Measurements from ENCODE around the gene PRDM5. TPM values are rescaled to one million over a fixed set of nuclear protein-coding genes. Genes with fewer than 3 reads are reported as not detected.

The PRDM5 gene
- total and polyA plus RNA-seq, 10 of the 15 experiments (the other 5 are each of a cell fraction or from before 2014, with no cell fraction given) = 0.07 TPM; not detected in 9

DNA sequence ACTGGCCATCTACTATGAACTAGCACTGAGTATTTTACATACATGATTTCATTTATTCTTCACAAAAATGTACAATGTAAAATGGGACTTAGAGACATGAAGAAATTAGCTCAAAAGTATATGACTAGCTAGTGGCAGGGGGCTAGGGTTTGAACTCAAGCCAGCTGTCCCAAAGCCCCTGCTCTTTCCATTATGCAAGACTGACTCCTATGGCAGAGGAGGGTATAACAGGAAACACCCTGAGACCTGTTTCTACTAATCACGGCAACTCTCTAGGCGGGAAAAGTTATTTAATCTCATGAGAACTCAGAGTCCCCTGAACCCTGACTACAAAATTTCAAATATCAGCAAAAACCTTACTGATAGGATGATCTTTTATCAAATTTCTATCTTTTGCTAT is 150.6 kb downstream of the PRDM5 start:
- FAIRE-seq (no peak), ATAC-seq (no peak; the same call in 2 of the 3 replicates), DNase-seq (ENCODE audit: low read depth, low spot score) (no peak)
- CTCF ChIA-PET = no interaction called here
- RAD21 ChIA-PET (ENCODE audit: unreplicated experiment) = no interaction called here
- in situ Hi-C loops (cut with MboI) = no loop called here
- POLR2A ChIA-PET = interaction anchor here (1.0 kb wide), 1 partner anchor 23 kb away, joined by 3 read pairs; no protein-coding TSS in a partner anchor
- H3K9me3 ChIP-seq (replicated peaks; ENCODE audit: control insufficient read depth, insufficient read depth, low read length) = no peaks in the 10 kb centered on the region
- no peaks in the 10 kb centered on the region for H3K36me3 ChIP-seq (ENCODE audit: control insufficient read depth in 2 of 2, insufficient read depth in 2 of 2, low read length in 1 of 2)
- H3K27ac ChIP-seq (ENCODE audit: control insufficient read depth, insufficient read depth) = no peak overlapping the region
- no peak overlapping the region for H3K4me2 ChIP-seq (ENCODE audit: control insufficient read depth, insufficient read depth)
- no peak overlapping the region for H3K9ac ChIP-seq (ENCODE audit: control insufficient read depth, insufficient read depth, low read length)
- BruUV-seq (replicated peaks) = no TSS peak
- H3K27me3 ChIP-seq (replicated peaks in 1 of 2; ENCODE audit: control insufficient read depth in 2 of 2, insufficient read depth in 2 of 2, low read length in 1 of 2) = no peaks in the 10 kb centered on the region; a peak in 1 of 4 replicates
- no peaks in the 10 kb centered on the region for H3K4me1 ChIP-seq (ENCODE audit: control insufficient read depth, insufficient read depth, low read length)
- no peaks in the 10 kb centered on the region for H3K79me2 ChIP-seq (ENCODE audit: control insufficient read depth, insufficient read depth, low read length)
- no peaks in the 10 kb centered on the region for H4K20me1 ChIP-seq (ENCODE audit: control insufficient read depth, insufficient read depth)
- H3K4me3 ChIP-seq = no peak overlapping the region
- SMC1A ChIA-PET (ENCODE audit: uncharacterized antibody, unreplicated experiment) = no interaction called here
- intact Hi-C loops (cut with micrococcal nuclease; ENCODE audit: unreplicated experiment) = no loop called here
- no peak overlapping the region for H2AFZ ChIP-seq (ENCODE audit: control insufficient read depth, low read depth, low read length)
- TF ChIP-seq, protein P1, sequence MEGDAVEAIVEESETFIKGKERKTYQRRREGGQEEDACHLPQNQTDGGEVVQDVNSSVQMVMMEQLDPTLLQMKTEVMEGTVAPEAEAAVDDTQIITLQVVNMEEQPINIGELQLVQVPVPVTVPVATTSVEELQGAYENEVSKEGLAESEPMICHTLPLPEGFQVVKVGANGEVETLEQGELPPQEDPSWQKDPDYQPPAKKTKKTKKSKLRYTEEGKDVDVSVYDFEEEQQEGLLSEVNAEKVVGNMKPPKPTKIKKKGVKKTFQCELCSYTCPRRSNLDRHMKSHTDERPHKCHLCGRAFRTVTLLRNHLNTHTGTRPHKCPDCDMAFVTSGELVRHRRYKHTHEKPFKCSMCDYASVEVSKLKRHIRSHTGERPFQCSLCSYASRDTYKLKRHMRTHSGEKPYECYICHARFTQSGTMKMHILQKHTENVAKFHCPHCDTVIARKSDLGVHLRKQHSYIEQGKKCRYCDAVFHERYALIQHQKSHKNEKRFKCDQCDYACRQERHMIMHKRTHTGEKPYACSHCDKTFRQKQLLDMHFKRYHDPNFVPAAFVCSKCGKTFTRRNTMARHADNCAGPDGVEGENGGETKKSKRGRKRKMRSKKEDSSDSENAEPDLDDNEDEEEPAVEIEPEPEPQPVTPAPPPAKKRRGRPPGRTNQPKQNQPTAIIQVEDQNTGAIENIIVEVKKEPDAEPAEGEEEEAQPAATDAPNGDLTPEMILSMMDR (IDR thresholded peaks at IDR 0.05 in 2 of 3, conservative IDR thresholded peaks at IDR 0.05 in 1 of 3; ENCODE audit: control insufficient read depth in 2 of 3, extremely low read depth in 1 of 3, insufficient read depth in 1 of 3, low read depth in 3 of 3, low read length in 3 of 3) = peak in 2 of 3 experiments; percentile 11; a peak in 2 of 6 replicates
- no peak for TF ChIP-seq CEBPB (IDR thresholded peaks at IDR 0.05; ENCODE audit: borderline replicate concordance in 1 of 2, low read depth in 2 of 2, low read length in 2 of 2)
- 60% methylated on average over 2 of the region's 2 CpGs for WGBS (ENCODE audit: insufficient coverage, insufficient replicate concordance, low lambda C conversion rate, missing lambda C conversion rate)

DNA sequence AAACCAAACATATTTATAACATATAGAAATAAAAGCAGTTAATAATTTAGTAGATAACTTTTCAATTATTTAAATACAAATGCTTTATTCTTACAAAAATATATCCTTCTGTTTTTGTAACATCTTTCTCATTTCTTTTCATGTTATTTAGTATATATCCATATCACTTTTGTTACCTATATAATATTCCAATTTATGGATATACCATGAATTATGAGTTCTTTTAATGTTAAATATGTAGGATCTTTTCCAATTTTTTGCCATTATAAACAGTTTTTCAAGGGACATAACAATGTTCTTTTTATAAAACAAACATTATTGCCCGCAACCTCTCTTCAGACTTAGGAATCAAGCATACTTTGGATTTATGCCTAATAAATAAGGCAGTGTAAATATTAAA is 151.6 kb downstream of the PRDM5 start:
- BruUV-seq (replicated peaks) = no TSS peak
- Histone ChIP-seq H3K4me1 (ENCODE audit: control insufficient read depth, insufficient read depth, low read length) (no peaks in the 10 kb centered on the region), H3K9me3 (replicated peaks; ENCODE audit: control insufficient read depth, insufficient read depth, low read length) (no peaks in the 10 kb centered on the region), H3K4me3 (no peak overlapping the region), H3K9ac (ENCODE audit: control insufficient read depth, insufficient read depth, low read length) (no peak overlapping the region), H4K20me1 (ENCODE audit: control insufficient read depth, insufficient read depth) (no peaks in the 10 kb centered on the region), H3K36me3 (ENCODE audit: control insufficient read depth in 2 of 2, insufficient read depth in 2 of 2, low read length in 1 of 2) (no peaks in the 10 kb centered on the region), H3K79me2 (ENCODE audit: control insufficient read depth, insufficient read depth, low read length) (no peaks in the 10 kb centered on the region), H3K4me2 (ENCODE audit: control insufficient read depth, insufficient read depth) (no peak overlapping the region), H2AFZ (ENCODE audit: control insufficient read depth, low read depth, low read length) (no peak overlapping the region), H3K27ac (ENCODE audit: control insufficient read depth, insufficient read depth) (no peak overlapping the region), H3K27me3 (replicated peaks in 1 of 2; ENCODE audit: control insufficient read depth in 2 of 2, insufficient read depth in 2 of 2, low read length in 1 of 2) (no peaks in the 10 kb centered on the region; a peak in 1 of 4 replicates)
- DNase-seq (ENCODE audit: low read depth, low spot score) (no peak), FAIRE-seq (no peak), ATAC-seq (no peak)
- POLR2A ChIA-PET = no interaction called here
- in situ Hi-C loops (cut with MboI) (no loop called here), intact Hi-C loops (cut with micrococcal nuclease; ENCODE audit: unreplicated experiment) (no loop called here)
- SMC1A ChIA-PET (ENCODE audit: uncharacterized antibody, unreplicated experiment) = interaction anchor here (0.7 kb wide), 1 partner anchor 1277 kb away, joined by 3 read pairs; no protein-coding TSS in a partner anchor
- RAD21 ChIA-PET (ENCODE audit: unreplicated experiment) = no interaction called here
- CTCF ChIA-PET = no interaction called here
- WGBS (ENCODE audit: insufficient coverage, insufficient replicate concordance, low lambda C conversion rate, missing lambda C conversion rate) = 75% methylated on average over 1 of the region's 1 CpG
- no peak for TF ChIP-seq SREBF2 (IDR thresholded peaks at IDR 0.05; ENCODE audit: low read length)
- TF ChIP-seq FOXK2 (IDR thresholded peaks at IDR 0.05) = no peak
- TF ChIP-seq HDGF (IDR thresholded peaks at IDR 0.05) = no peak
- no peak for TF ChIP-seq TBL1XR1 (IDR thresholded peaks at IDR 0.05; ENCODE audit: low read depth, low read length)
- no peak for TF ChIP-seq MTA3 (IDR thresholded peaks at IDR 0.05; ENCODE audit: borderline replicate concordance, low read length)
- TF ChIP-seq, protein P2, sequence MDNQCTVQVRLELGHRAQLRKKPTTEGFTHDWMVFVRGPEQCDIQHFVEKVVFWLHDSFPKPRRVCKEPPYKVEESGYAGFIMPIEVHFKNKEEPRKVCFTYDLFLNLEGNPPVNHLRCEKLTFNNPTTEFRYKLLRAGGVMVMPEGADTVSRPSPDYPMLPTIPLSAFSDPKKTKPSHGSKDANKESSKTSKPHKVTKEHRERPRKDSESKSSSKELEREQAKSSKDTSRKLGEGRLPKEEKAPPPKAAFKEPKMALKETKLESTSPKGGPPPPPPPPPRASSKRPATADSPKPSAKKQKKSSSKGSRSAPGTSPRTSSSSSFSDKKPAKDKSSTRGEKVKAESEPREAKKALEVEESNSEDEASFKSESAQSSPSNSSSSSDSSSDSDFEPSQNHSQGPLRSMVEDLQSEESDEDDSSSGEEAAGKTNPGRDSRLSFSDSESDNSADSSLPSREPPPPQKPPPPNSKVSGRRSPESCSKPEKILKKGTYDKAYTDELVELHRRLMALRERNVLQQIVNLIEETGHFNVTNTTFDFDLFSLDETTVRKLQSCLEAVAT (IDR thresholded peaks at IDR 0.05) = no peak
- TF ChIP-seq SRF (IDR thresholded peaks at IDR 0.05; ENCODE audit: low read depth in 2 of 2, low read length in 2 of 2) = no peak
- TF ChIP-seq GATAD2B (conservative IDR thresholded peaks at IDR 0.05; ENCODE audit: low read depth) = no peak
- TF ChIP-seq ATF7 (IDR thresholded peaks at IDR 0.05; ENCODE audit: low read depth) = no peak
- no peak for TF ChIP-seq CEBPB (IDR thresholded peaks at IDR 0.05; ENCODE audit: borderline replicate concordance in 1 of 2, low read depth in 2 of 2, low read length in 2 of 2)
- TF ChIP-seq RFX5 (IDR thresholded peaks at IDR 0.05; ENCODE audit: low read depth, low read length) = no peak
- TF ChIP-seq MTA2 (IDR thresholded peaks at IDR 0.05; ENCODE audit: low read depth) = no peak
- no peak for TF ChIP-seq RELA (IDR thresholded peaks at IDR 0.05; ENCODE audit: borderline replicate concordance, partially characterized antibody)
- no peak for TF ChIP-seq JUNB (IDR thresholded peaks at IDR 0.05)
- TF ChIP-seq TAF1 (IDR thresholded peaks at IDR 0.05; ENCODE audit: borderline replicate concordance, low read depth, low read length) = no peak
- TF ChIP-seq NFYB (IDR thresholded peaks at IDR 0.05; ENCODE audit: insufficient read depth, low read depth, low read length) = no peak
